Stimulated activated CD4-positive, alpha-beta T cell treated with anti-CD3 and anti-CD28 coated beads, Interleukin-1b, Interleukin-23, amount 100 ng/mL, for 4 hours (primary cell): ENCODE results near the gene AAK1.
A peak's percentile ranks its signal among the peaks of the same experiment; 100 is the strongest.
"Not testable (repeated sequence)": the region's sequence is repeated elsewhere in the genome, so short reads cannot be mapped to it uniquely, and the experiment has no call there.

ENCODE experiments used
- DNase-seq, 2 donors: peaks; one replicate each; pipeline ENCODE4 v3.0.0-alpha.2; 2020; ENCODE audit warnings: low read depth in 2 of 2

The AAK1 gene

GRCh38 chr2:69625078-69625795, 18.3 kb downstream of the AAK1 start:
- DNase-seq, result no peak

GRCh38 chr2:69624611-69625010, 18.9 kb downstream of the AAK1 start:
- DNase-seq, result no peak

- DNase-seq, result no peak
These were observed 19.4 kb downstream of the AAK1 start for GRCh38 chr2:69624131-69624530.

GRCh38 chr2:69623236-69623635, 20.3 kb downstream of the AAK1 start:
- no peak for DNase-seq

GRCh38 chr2:69622805-69623204, 20.7 kb downstream of the AAK1 start:
- DNase-seq, result not testable (repeated sequence)

GRCh38 chr2:69622017-69622540, 21.5 kb downstream of the AAK1 start:
- DNase-seq, result not testable (repeated sequence)

- DNase-seq, result no peak
These were observed 22.1 kb downstream of the AAK1 start for GRCh38 chr2:69621440-69621839.

- no peak for DNase-seq
These were observed 22.7 kb downstream of the AAK1 start for GRCh38 chr2:69620870-69621269.

- DNase-seq, result no peak
These were observed 23.8 kb downstream of the AAK1 start for GRCh38 chr2:69619725-69620124.

GRCh38 chr2:69618362-69618761, 25.2 kb downstream of the AAK1 start:
- DNase-seq, result no peak

GRCh38 chr2:69617744-69618143, 25.8 kb downstream of the AAK1 start:
- DNase-seq, result no peak

GRCh38 chr2:69616755-69617154, 26.8 kb downstream of the AAK1 start:
- DNase-seq, result peak; percentile 15 to 25

GRCh38 chr2:69615969-69616368, 27.6 kb downstream of the AAK1 start:
- DNase-seq, result no peak

- no peak for DNase-seq
These were observed 28.4 kb downstream of the AAK1 start for GRCh38 chr2:69615078-69615625.

- no peak for DNase-seq
These were observed 30.8 kb downstream of the AAK1 start for GRCh38 chr2:69612707-69613106.

- DNase-seq, result no peak
These were observed 31.3 kb downstream of the AAK1 start for GRCh38 chr2:69612200-69612599.

GRCh38 chr2:69608109-69608508, 35.4 kb downstream of the AAK1 start:
- no peak for DNase-seq

GRCh38 chr2:69606771-69607170, 36.8 kb downstream of the AAK1 start:
- not testable (repeated sequence) for DNase-seq

GRCh38 chr2:69605284-69605683, 38.3 kb downstream of the AAK1 start:
- DNase-seq, result no peak

- no peak for DNase-seq
These were observed 38.7 kb downstream of the AAK1 start for GRCh38 chr2:69604836-69605235.

- DNase-seq, result no peak
These were observed 39.4 kb downstream of the AAK1 start for GRCh38 chr2:69604026-69604678.

GRCh38 chr2:69603146-69603743, 40.3 kb downstream of the AAK1 start:
- no peak for DNase-seq
